ENCODE data around the gene NNAT.
"Not testable (repeated sequence)": the region's sequence is repeated elsewhere in the genome, so short reads cannot be mapped to it uniquely, and the experiment has no call there.

NNAT gene, protein sequence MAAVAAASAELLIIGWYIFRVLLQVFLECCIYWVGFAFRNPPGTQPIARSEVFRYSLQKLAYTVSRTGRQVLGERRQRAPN

GRCh38 chr20:37521061-37521771, at the start of gene NNAT:
NNAT (plus strand) TSS chr20:37521250; CDS start chr20:37521332, 82 bp downstream.
- DNase-seq (ENCODE audit: low read depth, low spot score): no peak

GRCh38 chr20:37471741-37472235, 49.3 kb upstream of the NNAT start:
- no peak for DNase-seq (ENCODE audit: low read depth, low spot score)

DNA sequence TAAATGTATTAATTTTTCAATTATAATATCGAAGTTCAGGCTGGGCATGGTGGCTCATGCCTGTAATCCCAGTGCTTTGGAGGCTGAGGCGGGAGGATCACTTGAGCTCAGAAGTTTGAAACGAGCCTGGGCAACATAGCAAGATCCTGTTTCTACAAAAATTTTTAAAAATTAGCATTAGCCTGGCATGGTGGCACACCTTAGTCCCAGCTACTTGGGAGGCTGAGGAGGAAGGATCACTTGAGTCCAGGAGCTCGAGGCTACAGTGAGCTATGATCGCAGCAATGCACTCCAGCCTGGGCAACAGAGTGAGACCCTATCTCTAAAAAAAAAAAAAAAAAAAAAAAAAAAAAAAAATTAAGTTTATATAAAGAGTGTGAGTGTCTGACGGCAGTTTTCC, 48.6 kb upstream of the NNAT start:
- DNase-seq (ENCODE audit: low read depth, low spot score): not testable (repeated sequence)

DNA sequence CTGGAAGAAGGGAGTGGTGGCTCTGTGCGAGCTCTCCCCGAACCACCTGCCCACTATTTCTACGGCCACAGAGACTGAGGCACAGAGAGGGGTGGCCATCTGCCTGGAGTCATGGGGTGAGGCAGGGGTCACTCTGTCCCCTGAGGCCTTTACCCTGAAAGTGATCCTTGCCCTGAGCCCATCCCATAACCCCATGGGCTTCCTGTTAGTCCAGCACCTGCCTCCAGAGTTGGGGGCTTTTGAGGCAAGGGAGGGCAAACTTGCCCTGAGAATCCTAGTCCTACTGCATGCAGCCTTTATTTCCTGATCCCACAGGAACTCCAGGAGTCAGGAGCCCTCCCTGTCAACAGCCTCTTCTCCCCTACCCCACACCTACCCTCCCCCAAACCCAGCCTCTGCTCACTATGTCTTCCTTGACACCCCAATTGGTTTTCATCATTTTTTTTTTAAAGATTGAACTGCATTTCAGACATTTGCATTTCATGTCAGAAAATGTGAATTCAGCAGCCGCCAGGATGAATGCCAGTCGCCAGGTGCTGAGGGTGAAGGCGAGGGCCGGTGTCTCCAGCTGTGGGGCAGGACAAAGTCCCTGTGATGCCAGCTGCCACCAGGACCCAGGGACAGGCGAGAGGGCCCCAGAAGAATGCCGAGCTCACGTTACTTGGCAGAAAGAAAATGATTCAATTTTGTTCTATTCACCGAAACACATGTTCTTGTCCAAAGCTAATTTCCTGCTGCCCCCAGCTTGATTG, 47.6 kb upstream of the NNAT start:
- DNase-seq (ENCODE audit: low read depth, low spot score): no peak

- no peak for DNase-seq (ENCODE audit: low read depth, low spot score)
Measured at GRCh38 chr20:37474386-37474785, 46.7 kb upstream of the NNAT start.

GRCh38 chr20:37475252-37475651, 45.8 kb upstream of the NNAT start:
- DNase-seq (ENCODE audit: low read depth, low spot score): no peak

DNA sequence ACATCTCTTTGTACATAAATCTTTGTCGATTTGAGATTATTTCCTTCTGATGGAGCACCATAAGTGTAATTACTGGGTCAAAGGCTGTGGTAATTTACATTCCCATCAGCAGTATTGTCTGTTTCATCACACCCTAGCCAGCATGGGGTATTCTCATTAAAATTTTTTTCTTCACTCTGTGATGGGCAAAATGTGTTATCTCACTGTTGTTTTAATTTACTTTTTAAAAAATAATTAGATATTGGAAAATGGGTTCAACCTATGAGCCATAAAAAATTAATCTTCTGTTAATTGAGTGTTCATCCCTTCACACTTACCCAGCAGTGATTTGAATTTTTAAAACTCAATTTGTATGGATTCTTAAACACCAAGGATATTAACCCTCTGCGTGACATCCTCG, 44.0 kb upstream of the NNAT start:
- DNase-seq (ENCODE audit: low read depth, low spot score): no peak

GRCh38 chr20:37479266-37479665, 41.8 kb upstream of the NNAT start:
- DNase-seq (ENCODE audit: low read depth, low spot score): no peak

DNA sequence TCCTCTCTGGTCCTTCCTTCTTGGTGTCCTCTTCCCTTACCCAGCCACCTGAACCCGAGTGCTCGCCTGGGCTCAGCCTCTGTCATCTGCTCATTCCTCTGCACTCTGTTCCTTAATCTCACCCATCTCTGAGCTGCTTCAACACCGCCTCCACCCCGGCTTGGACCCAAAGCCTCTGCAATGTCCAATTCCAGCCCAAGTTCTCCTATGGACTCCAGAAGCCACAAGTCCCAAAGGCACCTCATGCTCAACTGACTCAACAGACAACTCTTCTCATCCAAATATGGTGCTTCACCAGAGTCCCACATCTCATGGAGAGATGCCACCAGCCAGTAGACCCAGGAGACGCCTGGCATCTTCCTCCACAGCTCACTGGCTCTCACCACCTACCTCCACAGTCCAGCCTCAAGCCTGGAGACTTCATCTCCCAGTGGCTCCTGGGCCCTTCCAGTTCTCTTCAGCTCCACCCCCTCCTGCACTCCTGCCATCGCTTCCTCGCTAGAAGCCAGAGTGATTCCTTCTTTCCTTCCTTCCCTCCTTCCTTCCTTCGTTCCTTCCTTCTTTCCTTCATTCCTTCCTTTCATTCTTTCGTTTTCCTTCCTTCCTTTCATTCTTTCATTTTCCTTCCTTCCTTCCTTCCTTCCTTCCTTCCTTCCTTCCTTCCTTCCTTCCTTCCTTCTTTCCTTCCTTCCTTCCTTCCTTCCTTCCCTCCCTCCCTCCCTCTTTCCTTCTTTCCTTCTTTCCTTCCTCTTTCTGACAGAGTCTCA, 40.9 kb upstream of the NNAT start:
- DNase-seq (ENCODE audit: low read depth, low spot score): no peak

- DNase-seq (ENCODE audit: low read depth, low spot score): no peak
Measured at GRCh38 chr20:37480919-37481318, 40.1 kb upstream of the NNAT start.

GRCh38 chr20:37481610-37482009, 39.4 kb upstream of the NNAT start:
- no peak for DNase-seq (ENCODE audit: low read depth, low spot score)

GRCh38 chr20:37484331-37484730, 36.7 kb upstream of the NNAT start:
- DNase-seq (ENCODE audit: low read depth, low spot score): no peak

GRCh38 chr20:37486209-37486608, 34.8 kb upstream of the NNAT start:
- not testable (repeated sequence) for DNase-seq (ENCODE audit: low read depth, low spot score)

GRCh38 chr20:37490663-37491350, 30.2 kb upstream of the NNAT start:
- no peak for DNase-seq (ENCODE audit: low read depth, low spot score)

DNA sequence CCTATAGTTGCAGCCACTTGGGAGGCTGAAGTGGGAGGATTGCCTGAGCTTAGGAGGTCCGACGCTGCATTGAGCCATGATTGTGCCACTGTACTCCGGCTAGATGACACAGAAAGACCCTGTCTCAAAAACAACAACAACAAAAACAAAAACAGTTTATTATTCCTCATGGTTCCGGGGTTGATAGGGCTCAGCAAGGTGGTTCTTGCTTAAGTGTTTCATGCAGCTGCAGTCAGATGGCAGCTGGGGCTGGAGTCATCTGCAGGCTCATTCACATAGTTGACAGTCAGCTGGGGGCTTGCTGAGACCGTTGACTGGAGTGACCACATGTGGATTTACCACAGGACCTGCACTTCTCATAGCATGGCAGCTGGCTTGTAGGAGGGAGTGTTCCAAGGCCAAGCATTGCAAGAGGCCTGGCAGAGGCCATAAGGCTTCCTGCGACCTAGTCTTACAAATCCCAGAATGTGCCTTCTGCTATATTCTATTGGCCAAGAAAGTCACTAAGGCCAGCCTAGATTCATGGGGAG, 28.9 kb upstream of the NNAT start:
- DNase-seq (ENCODE audit: low read depth, low spot score): no peak

DNA sequence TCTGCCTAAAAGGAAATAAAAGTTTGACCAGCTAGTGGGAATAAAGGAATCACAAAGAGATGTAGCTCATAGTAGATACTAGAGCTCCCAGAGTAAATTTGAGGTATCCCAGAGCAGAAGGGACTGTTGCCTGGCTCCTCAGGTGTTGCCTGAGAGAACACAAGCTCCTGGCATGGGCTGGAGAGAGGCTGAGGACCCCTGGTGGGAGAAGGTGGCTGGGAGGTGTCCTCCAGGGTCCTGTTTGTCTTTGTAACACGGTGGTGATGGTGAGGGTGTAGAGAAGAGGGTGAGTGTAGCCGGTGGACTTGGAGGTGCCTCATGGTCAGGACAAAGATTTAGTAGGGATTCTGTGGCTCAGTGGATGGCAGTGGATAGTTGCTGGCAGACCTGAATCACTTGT, 28.1 kb upstream of the NNAT start:
- DNase-seq (ENCODE audit: low read depth, low spot score): no peak

DNA sequence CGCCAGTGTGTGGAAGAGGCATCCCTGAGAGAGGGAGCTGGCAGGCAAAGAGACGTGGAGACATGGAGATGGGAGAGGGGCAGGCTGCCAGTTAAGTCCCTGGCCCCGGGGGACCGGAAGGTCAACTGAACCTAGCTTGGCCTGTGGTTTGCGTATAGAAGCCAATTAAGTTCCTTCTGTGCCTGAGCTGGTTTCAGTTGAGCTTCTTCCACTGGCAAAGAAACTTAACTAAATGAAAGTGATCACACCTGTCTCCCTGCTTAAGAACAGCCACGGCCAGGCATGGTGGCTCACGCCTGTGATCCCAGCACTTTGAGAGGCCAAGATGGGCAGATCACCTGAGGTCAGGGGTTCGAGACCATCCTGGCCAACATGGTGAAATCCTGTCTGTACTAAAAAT, 26.7 kb upstream of the NNAT start:
- DNase-seq (ENCODE audit: low read depth, low spot score): no peak

- no peak for DNase-seq (ENCODE audit: low read depth, low spot score)
Measured at GRCh38 chr20:37494796-37495195, 26.3 kb upstream of the NNAT start.

- no peak for DNase-seq (ENCODE audit: low read depth, low spot score)
Measured at GRCh38 chr20:37498066-37498665, 22.9 kb upstream of the NNAT start.

DNA sequence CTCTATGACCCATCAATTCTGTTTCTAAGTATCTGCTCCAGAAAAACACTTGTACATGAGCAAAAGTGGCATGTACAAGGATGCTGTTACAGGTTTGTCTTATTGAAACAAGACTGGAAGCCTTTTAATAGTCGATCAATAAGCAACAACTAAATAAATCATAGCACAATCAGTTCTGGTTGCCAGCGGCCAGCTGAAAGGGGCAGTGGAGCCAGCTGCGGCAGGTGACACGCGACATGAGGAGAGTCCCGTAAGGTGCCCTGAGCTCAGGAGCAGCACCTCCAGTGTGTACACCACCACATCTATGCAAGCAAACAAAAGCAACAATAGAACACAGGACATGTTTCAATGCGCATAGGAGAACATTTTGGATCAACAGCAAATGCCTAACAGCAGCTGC, 20.7 kb upstream of the NNAT start:
- no peak for DNase-seq (ENCODE audit: low read depth, low spot score)

GRCh38 chr20:37501940-37502339, 19.1 kb upstream of the NNAT start:
- no peak for DNase-seq (ENCODE audit: low read depth, low spot score)

All from brain pericyte (primary cell).